ENCODE measurements around the gene FKBP11.

DNA sequence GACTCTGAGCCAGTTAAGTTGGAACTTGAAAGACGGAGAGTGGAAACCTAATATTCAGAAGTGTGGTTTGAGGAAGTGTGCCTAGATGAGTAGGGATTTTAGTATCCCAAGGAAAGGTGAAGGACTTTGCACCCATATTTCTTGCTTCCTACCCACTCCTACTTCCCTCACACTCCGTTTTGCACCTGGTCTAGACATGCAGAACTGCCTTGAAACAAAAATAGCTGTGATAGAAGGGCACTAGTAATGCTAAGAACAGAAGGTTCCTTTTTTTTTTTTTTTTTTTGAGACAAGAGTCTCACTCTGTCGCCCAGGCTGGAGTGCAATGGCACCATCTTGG lies 32.7 kb upstream of the FKBP11 start:
- TF ChIP-seq, protein P1, sequence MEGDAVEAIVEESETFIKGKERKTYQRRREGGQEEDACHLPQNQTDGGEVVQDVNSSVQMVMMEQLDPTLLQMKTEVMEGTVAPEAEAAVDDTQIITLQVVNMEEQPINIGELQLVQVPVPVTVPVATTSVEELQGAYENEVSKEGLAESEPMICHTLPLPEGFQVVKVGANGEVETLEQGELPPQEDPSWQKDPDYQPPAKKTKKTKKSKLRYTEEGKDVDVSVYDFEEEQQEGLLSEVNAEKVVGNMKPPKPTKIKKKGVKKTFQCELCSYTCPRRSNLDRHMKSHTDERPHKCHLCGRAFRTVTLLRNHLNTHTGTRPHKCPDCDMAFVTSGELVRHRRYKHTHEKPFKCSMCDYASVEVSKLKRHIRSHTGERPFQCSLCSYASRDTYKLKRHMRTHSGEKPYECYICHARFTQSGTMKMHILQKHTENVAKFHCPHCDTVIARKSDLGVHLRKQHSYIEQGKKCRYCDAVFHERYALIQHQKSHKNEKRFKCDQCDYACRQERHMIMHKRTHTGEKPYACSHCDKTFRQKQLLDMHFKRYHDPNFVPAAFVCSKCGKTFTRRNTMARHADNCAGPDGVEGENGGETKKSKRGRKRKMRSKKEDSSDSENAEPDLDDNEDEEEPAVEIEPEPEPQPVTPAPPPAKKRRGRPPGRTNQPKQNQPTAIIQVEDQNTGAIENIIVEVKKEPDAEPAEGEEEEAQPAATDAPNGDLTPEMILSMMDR (IDR thresholded peaks at IDR 0.05) = no peak
- no peak for TF ChIP-seq POLR2A (IDR thresholded peaks at IDR 0.05)
- TF ChIP-seq POLR2AphosphoS5 (IDR thresholded peaks at IDR 0.05) = no peak
